Dermis microvascular lymphatic vessel endothelial cell (primary cell): Measurements from ENCODE around the gene CHN1. TPM values are rescaled to one million over a fixed set of nuclear protein-coding genes. Genes with fewer than 3 reads are reported as not detected.

Source experiments
- DNase-seq, 2 donors: peaks; one replicate each; pipeline versions ENCODE4 v3.0.0 to v3.0.0-alpha.2; 2010; ENCODE audit warnings: low read depth in 2 of 2
- total RNA-seq: library from RNA; depleted of rRNA; stranded (reverse); fragments of >200 nt; gene quantifications from 2 replicates; pipeline ENCODE4 v1.2.1, GENCODE V29; 2014

Gene CHN1
- total RNA-seq, 1 donor from 2014 or later: 9.8 TPM

DNA sequence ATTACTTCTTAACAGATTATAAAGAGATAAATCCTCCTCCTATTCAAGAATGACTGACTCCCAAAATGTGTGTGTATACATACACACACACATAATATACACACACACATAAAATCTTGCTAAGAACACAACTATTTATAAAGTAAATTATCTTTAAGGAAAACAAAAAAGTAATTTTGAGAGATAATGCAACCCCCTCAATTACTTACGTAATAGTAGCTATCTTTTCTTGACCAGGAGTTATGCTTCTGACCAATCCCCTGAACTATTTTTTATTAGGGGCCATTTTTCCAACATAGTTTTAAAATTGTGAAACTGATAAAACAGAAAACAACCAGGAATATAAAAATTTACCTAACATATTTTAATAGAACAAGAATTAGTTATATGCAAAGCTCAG, 127.9 kb downstream of the CHN1 start:
- DNase-seq: no peak

DNA sequence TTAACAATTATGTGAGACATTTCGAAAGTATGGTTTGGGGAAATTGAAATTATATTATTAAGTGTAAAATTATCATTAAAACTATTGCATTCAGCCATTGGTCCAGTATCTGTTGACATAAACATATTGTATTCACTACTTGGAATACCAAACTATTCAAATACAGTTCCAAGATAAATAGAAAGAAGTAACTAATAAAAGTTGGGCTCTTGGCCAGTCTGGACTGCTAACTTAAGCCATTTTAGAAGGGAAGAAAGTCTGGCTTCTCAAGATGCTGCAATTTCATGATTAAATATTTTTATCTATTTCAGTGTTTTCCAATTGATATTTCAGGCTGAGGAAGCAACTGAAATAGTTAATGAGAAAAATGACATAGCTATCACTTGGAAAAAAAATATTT, 131.1 kb downstream of the CHN1 start:
- DNase-seq: no peak

DNA sequence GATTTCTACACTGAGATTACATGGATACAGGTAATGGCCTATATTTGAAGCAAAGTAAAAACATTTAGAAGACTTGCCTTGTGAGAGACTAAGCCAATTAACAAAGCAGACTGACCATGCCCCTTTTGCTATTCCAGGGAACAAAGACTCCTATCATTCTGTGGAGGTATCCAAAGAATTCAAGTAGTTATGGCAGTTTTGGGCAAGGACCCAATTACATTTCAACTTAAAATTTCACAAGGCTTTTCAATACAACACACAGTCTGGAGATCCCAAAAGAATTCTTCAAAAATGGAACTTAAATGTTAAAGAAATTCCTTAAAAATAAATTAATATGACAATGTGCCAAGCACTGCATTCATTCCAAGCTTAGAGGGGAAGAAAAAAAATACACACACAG, 131.7 kb downstream of the CHN1 start:
- DNase-seq: no peak

DNA sequence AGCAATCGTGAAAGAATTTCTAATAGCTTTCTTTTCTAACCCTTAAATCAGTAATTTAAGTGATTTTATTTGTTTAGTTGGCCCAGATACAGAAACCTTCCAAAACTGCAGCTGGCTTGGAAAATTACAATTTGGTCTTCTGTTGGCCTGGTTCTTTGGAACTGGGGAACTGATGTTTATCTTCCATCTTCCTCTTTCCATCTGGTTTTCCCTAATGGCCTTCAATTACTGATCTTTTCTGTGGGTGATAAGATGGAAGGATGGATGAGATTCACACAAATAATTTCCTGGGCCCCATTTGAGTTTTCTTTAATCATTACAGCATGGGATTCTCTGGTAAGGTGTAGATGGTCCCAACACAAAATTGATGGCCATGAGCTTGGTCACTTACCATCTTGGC, 134.4 kb downstream of the CHN1 start:
- DNase-seq: no peak

DNA sequence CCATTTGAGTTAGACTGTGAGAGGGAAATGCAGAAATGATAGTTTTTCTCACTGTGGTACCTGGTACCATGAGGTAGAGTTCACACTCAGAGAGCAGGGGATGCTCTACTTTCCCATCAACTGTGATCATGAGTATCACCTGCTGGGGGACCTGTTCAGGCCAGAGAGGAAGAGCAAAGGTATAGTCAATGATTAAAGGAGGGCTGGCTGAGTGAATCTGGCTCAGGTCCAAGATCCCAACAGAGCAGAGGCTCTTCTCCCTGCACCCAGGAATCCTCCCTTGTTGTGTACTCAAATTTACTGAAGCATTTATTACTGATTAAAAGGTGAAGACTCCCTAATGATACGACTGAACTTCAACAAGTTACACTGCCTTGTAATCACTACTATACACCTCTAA, 136.3 kb downstream of the CHN1 start:
- no peak for DNase-seq

DNA sequence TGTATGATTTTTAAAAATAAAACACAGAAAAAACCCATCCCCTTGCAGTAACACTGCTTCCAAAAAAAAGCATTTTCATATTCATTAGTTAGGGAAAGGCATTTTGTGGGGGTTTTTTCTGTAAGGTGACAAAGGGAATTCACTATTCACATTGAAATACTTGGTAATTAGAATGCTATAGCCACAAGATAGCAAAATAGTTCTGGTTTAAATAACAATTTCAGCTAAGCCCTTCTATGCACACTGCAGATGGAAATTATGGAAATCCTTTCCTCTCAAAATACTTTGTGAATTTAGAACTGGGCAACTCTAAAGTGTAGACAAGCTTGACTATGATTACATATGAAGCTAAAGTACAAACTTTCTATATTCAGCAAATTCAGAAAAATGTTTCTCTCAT, 138.8 kb downstream of the CHN1 start:
- no peak for DNase-seq

DNA sequence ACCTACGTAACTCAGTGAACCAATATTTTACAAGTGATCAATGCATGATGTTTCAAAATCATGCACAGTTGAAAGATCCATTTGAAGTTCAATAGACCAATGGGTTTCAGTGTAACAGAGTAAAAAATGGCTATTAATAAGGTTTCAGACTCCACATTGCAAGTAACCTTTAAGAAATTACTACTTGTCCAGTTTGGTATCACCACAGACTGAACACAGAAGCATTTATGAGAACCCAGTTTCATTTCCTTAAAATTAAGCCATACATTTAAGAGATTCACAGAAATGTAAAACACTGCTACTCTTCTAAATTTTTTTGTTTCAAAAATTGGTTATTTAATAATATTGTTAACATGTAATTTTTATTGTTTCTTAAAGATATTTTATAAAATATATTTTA, 142.0 kb downstream of the CHN1 start:
- DNase-seq: no peak

DNA sequence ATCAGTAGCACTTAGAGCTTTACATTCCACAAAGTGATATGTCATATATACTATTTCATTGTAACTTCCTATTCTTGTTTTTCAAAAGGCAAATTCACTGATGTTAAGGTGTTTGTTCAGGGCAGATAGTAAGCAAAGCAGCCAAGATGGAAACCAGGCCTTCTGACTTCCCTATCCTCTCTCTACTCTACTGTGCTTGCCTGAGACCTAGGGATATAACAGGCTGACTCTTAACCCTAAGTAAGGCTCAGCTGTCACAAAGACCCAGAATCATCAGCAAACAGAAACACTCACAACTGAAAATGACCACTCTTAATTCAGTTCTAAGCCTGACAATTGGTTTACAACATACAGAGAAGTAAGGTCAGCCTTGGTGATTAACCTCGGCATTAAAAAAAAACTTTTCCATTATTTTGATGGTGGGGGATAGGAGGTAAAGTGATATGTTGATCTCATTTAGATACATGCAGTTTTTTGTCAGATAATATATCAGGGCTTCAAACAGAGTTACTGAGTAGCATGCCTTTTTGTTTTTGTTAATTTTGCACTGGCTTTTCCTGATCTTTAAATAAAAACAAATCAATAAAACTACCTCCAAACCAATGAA, 145.5 kb downstream of the CHN1 start:
- DNase-seq: no peak

DNA sequence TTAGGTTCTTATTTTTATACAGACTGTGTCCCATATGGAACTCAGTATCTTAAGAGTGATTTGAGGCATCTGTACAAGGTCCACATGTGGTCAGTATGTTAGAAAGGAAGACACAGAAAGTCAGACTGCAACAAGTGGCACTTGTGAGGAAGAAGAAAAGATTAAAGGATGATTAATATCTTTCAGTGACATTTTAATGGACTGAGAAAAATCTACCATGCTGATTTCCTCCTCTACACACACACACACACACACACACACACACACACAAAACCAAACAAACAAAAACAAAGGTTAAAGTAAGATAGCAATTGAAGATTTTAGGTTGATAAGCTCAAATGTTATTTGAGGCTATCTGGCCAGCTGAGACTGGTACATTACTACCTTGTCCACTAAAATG, 146.4 kb downstream of the CHN1 start:
- no peak for DNase-seq

DNA sequence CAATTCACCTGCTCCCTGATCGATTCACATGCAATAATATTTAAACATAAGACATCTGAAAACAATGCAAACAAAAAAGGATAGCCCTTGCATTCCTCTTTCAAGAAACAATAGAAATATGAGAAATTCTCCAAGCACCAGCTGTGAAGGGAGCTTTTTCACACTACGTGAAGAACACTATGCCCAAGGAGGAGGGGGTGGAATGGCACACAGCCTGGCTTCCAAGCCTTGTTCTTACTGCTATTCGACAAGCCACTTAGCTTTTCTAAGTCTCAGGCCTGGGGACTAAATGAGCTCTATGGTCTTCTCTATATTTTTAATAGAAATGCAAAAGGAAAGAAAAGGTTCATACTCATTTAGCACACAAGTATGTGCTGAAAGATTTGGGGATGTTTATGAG, 148.7 kb downstream of the CHN1 start:
- no peak for DNase-seq

DNA sequence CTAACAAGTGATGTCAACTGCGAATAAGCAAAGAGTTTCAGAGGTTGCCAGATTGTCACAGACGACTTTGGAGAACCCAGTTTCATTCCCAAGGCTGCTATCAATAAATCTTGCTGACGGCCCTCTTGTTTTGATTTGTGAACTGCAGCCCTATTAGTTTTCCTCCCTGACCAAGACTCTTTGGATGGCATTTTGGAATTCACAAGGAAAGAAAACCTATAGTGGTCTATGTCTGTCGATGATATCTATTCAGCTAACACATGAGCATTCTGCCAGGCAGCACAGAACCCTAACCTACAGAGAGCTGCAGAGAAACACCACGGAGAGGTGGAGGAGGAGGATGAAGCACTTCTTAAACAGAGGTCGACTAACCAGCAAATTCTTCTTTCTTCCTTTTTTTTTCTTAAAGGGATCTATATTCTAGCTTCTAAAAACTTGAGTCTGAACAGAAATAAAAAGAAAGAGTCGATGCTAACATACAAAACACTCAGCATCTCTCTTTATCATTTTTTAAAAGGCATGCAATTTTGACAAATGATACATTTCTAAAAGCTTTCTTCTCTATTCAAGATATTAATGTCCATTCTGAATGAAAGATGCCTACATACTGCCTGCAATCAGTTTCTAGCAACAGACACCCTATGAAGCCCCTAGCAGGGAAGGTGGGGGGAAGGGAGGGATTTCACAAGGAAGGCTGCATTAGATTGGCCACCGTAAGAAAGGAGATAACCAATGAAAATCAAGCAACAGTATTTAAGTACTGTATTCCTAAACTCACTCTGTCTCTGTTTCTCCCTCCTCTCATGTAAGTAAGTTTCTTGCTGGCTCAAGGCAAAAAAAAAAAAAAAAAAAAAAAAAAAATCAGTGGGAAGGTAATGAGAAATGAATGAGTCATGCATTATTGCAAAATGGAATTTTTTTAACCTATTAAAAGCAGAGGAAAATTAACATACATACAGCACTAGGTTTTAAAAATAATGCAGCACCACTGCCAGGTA, 157.9 kb downstream of the CHN1 start:
- peak in 1 of 2 donors; percentile 19 for DNase-seq

DNA sequence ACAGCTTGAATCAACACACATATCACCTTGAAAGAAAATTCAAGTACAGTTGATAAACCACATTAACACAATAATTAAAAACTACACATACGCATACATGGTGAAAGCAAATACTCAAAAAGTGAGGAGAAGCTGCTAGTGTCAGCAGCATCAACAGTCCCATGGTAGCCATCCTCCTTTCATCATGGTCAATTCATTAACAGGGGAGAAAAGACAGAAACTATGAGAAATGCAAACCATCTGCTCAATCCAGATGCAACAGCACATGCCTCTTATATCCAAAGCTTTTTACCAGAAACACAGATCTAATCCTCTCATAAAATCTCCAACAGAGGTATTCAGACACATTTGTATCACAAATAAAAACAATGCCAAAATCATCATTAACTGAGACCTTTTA, 159.0 kb downstream of the CHN1 start:
- no peak for DNase-seq

DNA sequence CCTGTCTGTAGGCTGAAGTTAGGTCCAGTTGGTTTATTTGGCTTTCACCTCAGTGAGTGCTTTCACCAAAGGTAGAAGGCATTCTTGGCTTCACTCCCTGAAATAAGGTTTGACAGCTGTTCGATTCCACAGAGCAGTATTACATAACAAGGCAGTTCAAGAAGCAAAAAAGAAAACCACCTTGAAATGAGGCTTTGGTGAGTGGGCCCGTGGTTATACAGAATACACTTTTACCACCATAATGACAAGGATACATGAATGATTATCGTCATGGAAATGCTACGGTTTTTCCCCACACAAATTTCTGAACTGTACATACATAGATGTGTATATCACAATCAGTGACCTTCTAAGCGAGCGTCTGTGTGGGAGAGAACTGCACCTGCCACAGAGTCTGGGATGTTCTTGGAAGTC, 160.9 kb downstream of the CHN1 start:
- DNase-seq: no peak

DNA sequence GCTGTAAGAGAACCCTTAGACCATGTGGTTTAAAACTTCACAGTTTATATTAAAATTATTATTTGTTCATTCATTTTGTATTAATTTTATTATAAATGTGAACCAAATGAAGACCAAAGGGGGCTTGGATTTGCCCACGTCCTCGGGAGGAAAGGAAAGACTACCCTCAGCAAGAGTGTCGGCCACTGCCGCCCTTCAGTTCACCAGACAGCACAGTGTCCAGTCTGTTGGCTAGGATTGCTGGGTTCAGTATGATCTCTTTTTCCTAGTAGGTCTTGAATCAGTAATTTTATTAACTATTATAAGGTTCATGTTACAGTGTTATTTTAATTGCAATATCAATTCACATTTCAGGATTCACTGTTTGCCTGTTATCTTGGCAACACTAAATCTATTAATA, 162.7 kb downstream of the CHN1 start:
- no peak for DNase-seq

DNA sequence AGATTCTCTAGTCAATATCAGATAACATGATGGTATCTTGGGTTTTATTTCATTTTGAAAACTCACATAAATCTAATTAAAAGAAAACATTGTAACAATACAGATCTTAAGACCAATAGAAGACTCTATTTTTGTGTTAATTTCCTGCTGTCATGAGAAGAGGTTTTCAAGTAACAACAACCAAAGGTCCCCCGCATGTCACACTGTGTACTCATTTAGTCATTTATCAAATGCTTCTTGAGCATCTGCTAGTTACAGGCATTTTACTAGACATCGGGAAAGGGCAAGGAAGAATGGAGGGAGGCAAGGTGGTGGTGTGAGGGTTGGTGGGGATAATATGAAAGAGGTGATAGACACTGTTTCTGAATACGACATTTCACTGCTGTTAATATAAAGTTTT, 163.2 kb downstream of the CHN1 start:
- no peak for DNase-seq

DNA sequence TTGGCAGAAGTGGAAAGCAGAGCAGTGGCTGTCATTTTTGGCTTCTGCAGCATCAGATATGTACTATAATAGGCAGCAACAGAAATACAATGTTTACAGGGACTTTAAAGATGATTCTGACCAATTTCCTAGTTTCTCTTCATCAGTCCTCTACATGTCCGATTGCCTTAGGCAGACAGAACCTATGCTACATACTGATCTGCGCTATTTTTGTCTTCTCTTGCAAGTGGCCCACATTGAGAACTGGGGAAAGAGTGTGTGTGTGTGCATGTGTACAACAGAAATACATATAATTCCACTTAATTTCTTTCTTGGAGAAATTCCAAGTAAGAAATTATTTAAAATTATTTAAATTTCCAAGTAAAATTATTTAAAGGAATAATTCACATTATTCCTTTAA, 163.8 kb downstream of the CHN1 start:
- DNase-seq: no peak

DNA sequence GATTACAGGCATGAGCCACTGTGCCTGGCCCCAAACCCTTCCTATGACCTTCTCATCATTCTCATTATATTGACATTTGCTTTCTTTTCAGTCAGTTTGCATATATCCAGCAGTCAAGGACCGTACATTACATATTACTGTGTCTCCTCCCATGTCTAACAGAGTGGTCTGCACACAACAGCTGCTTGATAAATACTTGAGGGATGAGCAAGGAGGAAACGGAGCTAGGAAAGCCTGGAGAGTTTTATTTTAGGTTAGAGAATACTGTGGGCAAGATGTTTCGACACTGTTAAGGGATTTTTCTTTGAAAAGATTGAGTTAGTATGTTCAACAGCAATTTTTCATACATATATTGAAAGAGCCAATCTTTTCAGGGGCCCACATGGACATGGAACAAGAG, 164.7 kb downstream of the CHN1 start:
- no peak for DNase-seq

DNA sequence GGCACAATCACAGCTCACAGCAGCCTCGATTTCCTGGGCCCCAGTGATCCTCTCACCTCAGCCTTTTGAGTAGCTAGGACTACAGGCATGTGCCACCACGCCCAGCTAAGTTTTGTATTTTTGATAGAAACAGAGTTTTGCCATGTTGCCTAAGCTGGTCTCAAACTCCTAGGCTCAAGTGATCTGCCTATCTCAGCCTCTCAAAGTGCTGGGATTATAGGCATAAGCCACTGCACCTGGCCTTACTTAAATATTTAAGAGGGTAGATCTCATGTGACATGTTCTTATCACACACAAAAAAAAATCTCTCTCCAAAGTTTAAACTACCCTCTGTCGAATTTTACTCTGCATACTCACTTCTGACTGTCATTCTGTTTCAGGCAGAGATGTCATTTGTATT, 165.5 kb downstream of the CHN1 start:
- DNase-seq: no peak

DNA sequence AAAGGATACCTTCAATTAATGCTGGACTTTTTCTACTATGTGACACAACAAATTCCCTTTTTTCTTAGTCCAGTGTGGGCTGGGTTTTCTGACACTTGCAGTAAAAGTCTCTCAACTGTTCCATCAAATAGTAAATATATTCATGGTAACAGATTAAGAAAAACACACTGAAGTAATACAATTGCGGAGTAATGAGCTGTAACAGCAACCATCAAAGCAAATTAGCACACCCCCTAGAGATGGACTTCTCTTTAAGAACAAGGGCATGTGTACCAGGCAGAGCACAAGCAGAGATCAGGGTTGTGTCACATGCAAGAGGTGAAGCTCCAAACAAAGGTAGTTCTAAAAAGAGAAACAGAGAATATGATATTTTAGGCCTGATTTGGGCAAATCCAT, 168.2 kb downstream of the CHN1 start:
- no peak for DNase-seq

DNA sequence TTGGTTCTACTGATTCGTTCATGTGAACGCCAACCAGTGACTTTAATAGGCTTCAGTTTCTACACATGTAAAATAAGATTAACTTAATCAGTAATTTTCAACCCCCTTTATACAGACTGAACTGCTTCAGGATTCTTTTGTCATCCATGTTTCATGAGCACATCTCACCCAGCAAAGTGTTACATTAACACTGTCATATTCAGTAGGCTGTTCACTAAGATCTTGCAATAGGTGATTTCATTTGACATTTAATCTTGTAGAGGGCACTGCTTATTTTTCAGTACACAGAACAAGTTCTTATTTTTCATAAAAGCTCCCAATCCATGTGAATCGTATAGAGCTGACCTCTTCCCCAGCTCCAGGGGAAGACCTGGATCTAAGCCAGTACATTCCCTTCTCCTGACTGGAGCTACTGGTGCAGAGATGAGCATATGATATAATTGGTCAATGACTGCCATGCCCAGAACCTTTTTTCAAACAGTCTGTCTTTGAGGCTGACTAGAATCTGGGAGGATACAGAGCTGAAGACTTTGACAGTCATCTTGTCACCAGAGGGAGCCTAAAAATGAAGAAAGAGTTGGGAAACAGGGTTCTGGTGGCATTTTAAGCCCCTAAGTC, 168.7 kb downstream of the CHN1 start:
- peak; percentile 51 to 85 for DNase-seq

DNA sequence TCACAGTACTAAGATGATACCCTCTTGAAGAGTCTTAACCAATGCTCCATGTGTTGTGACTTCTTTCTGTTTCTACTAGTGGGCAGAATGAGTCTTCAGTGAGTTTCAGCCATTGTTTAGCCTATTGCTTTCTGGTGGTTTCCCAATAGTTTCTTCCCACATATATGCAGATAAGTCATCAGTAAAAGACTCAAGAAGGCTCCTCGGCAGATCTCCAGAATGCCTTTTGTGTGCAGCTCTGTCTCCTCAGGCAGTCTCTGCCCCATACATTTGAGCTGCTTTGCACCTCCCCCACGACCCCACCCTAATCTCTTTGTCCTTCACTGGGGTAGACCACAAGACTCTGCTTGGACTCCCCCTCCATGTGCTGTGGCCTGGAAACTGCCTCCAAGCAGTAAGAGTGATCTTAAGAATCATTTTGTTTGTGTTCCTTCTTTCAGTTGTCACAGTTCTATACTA, 169.4 kb downstream of the CHN1 start:
- DNase-seq: no peak

DNA sequence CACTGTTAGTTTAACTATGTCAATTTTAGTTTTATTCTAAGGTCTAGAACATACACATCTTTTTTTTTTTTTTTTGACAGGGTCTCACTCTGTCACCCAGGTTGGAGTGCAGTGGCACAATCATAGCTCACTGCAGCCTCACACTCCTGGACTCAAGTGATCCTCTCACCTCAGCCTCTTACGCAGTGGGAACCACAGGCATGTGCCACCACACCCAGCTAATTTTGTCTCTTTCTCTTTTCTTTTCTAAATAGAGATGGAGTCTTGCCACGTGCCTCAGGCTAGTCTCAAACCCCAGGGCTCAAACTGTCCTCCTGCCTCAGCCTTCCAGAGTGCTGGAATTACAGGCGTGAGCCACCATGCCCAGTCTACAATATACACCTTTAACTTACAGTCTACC, 171.4 kb downstream of the CHN1 start:
- DNase-seq: no peak

DNA sequence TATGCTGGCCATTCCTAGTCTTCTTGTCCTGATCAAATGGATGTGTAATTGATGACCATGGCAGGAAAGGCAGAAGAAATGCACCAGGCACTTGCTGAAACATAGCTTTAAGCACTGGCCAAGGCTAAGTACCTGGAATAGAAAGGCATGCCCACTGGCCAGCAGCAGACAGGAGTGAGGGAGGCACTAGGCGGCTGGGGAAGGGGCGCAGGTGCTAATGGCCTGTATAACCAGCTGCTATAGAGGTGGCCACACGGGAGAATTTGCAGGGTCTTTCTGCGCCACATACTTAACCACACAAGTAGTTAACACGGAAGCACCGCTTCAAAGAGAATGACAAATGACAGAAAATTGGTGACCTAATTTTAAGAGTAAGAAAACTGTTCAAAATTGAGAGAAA, 174.6 kb downstream of the CHN1 start:
- DNase-seq: no peak
